Measurements from ENCODE around the gene GIGYF1. TPM values are rescaled to one million over a fixed set of nuclear protein-coding genes. Genes with fewer than 3 reads are reported as not detected.

The GIGYF1 gene
- total and polyA plus RNA-seq, 2 of the 13 experiments (the other 11 are each of a cell fraction or from before 2014, with no cell fraction given), result 7.6 to 16.1 TPM

DNA sequence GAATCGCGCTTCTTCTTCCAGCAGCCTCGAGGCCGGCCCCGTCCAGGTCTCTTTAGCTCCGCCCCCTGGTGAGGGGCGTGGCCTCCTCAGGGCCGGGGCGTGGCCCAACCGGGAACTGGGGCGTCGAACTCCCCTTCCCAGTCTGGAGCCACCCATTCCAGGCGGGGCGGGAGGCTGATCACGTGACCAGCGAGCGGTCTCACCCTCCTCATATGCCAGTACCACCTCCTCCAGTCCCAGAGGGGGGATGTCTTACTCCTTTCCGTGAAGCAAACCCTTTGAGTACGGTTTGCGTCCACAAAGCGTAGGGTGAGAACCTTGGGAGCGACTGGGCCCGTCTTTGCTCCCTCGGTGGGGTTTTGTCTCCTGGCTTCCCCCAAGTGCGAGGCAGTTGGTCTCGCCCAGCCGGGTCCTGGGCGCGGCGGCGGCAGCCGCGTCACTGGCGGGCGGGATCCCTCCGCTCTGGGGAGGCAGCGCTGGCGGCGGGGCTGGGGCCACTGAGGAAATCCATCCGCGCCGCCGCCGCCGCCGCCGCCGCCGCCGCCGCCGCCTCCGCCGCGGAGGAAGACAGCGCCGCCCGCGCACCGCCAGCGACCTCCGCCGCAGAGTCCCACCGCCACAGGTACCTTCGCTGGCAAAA lies 20.6 kb downstream of the GIGYF1 start, which contains the start of gene GNB2 (continued):
- TF ChIP-seq ZNF317 (CRISPR knock-in tag; IDR thresholded peaks at IDR 0.05) (0 out of 2 replicates have a peak, but pooled peaks have one; percentile 71), ZNF180 (CRISPR knock-in tag; IDR thresholded peaks at IDR 0.05; ENCODE audit: borderline replicate concordance, low read depth) (peak; percentile 34; the same call in 1 of the 2 replicates), TCF12 (IDR thresholded peaks at IDR 0.05) (no peak), TCF12 (CRISPR knock-in tag; IDR thresholded peaks at IDR 0.05) (no peak), ZNF792 (CRISPR knock-in tag; IDR thresholded peaks at IDR 0.05) (no peak; the same call in 1 of the 2 replicates), CAMTA2 (CRISPR knock-in tag; IDR thresholded peaks at IDR 0.05; ENCODE audit: borderline replicate concordance) (no peak), ATF7-NPFF (CRISPR knock-in tag; IDR thresholded peaks at IDR 0.05; ENCODE audit: low read depth) (peak; percentile 64; the same call in 1 of the 2 replicates), ZNF24 (IDR thresholded peaks at IDR 0.05) (no peak; the same call in 1 of the 2 replicates), FOXA3 (CRISPR knock-in tag; IDR thresholded peaks at IDR 0.05) (peak; percentile 44), ZNF496 (CRISPR knock-in tag; IDR thresholded peaks at IDR 0.05; ENCODE audit: insufficient replicate concordance) (no peak), RFXAP (CRISPR knock-in tag; IDR thresholded peaks at IDR 0.05; ENCODE audit: borderline replicate concordance) (peak; percentile 27; the same call in 1 of the 2 replicates)
- TF ChIP-seq, protein P1, sequence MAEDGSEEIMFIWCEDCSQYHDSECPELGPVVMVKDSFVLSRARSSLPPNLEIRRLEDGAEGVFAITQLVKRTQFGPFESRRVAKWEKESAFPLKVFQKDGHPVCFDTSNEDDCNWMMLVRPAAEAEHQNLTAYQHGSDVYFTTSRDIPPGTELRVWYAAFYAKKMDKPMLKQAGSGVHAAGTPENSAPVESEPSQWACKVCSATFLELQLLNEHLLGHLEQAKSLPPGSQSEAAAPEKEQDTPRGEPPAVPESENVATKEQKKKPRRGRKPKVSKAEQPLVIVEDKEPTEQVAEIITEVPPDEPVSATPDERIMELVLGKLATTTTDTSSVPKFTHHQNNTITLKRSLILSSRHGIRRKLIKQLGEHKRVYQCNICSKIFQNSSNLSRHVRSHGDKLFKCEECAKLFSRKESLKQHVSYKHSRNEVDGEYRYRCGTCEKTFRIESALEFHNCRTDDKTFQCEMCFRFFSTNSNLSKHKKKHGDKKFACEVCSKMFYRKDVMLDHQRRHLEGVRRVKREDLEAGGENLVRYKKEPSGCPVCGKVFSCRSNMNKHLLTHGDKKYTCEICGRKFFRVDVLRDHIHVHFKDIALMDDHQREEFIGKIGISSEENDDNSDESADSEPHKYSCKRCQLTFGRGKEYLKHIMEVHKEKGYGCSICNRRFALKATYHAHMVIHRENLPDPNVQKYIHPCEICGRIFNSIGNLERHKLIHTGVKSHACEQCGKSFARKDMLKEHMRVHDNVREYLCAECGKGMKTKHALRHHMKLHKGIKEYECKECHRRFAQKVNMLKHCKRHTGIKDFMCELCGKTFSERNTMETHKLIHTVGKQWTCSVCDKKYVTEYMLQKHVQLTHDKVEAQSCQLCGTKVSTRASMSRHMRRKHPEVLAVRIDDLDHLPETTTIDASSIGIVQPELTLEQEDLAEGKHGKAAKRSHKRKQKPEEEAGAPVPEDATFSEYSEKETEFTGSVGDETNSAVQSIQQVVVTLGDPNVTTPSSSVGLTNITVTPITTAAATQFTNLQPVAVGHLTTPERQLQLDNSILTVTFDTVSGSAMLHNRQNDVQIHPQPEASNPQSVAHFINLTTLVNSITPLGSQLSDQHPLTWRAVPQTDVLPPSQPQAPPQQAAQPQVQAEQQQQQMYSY (CRISPR knock-in tag; IDR thresholded peaks at IDR 0.05), result no peak
- TF ChIP-seq, protein P2, sequence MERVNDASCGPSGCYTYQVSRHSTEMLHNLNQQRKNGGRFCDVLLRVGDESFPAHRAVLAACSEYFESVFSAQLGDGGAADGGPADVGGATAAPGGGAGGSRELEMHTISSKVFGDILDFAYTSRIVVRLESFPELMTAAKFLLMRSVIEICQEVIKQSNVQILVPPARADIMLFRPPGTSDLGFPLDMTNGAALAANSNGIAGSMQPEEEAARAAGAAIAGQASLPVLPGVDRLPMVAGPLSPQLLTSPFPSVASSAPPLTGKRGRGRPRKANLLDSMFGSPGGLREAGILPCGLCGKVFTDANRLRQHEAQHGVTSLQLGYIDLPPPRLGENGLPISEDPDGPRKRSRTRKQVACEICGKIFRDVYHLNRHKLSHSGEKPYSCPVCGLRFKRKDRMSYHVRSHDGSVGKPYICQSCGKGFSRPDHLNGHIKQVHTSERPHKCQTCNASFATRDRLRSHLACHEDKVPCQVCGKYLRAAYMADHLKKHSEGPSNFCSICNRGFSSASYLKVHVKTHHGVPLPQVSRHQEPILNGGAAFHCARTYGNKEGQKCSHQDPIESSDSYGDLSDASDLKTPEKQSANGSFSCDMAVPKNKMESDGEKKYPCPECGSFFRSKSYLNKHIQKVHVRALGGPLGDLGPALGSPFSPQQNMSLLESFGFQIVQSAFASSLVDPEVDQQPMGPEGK (CRISPR knock-in tag; IDR thresholded peaks at IDR 0.05), result peak; percentile 73
- TF ChIP-seq, protein P3, sequence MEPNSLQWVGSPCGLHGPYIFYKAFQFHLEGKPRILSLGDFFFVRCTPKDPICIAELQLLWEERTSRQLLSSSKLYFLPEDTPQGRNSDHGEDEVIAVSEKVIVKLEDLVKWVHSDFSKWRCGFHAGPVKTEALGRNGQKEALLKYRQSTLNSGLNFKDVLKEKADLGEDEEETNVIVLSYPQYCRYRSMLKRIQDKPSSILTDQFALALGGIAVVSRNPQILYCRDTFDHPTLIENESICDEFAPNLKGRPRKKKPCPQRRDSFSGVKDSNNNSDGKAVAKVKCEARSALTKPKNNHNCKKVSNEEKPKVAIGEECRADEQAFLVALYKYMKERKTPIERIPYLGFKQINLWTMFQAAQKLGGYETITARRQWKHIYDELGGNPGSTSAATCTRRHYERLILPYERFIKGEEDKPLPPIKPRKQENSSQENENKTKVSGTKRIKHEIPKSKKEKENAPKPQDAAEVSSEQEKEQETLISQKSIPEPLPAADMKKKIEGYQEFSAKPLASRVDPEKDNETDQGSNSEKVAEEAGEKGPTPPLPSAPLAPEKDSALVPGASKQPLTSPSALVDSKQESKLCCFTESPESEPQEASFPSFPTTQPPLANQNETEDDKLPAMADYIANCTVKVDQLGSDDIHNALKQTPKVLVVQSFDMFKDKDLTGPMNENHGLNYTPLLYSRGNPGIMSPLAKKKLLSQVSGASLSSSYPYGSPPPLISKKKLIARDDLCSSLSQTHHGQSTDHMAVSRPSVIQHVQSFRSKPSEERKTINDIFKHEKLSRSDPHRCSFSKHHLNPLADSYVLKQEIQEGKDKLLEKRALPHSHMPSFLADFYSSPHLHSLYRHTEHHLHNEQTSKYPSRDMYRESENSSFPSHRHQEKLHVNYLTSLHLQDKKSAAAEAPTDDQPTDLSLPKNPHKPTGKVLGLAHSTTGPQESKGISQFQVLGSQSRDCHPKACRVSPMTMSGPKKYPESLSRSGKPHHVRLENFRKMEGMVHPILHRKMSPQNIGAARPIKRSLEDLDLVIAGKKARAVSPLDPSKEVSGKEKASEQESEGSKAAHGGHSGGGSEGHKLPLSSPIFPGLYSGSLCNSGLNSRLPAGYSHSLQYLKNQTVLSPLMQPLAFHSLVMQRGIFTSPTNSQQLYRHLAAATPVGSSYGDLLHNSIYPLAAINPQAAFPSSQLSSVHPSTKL (CRISPR knock-in tag; IDR thresholded peaks at IDR 0.05), result peak; percentile 23; the same call in 1 of the 2 replicates

Measured in HepG2 (cell line).